DMS 273 (cell line): ENCODE data around the gene NRG2.

Experiments
- DNase-seq: peaks from one replicate; lab custom pipeline; 2025; ENCODE audit not compliant: unreplicated experiment; lab: John Stamatoyannopoulos, UW

Gene NRG2

DNA sequence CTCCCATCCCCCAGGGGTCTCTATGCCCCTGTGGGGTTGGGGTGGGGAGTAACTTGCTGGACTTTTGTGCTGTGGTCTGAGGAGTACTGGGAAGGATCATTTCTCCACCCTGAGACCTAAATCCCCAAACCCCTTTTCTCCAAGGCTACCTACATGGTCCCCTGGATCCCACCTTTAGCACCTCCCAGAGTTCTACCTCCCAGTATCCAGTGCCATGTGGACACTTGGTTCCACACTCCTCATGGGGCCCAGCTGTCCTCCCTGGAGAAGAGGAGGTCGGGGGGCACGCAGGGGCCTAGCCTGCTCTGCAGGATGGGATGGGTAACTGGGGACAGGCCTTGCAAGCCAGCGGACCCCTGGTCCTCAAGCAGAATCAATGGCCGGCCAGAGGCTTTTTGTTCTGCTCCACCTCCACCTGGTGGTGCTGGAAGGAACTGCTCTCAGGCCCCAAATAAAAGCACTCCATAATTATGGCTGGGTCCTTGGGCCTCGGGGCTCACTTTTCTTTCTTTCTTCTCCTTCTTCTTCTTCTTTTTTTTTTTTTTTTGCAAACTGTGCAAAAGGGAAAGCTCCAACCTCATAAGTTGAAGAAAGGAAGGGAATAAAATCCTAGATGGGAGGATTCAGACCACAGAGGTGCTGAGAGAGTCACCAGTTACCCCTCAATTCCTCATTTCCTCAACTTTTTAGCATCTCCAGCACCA lies 179.1 kb downstream of the NRG2 start:
- DNase-seq, result peak; percentile 82

- peak; percentile 70 for DNase-seq
Measured at GRCh38 chr5:139863361-139863760, 179.7 kb downstream of the NRG2 start.

DNA sequence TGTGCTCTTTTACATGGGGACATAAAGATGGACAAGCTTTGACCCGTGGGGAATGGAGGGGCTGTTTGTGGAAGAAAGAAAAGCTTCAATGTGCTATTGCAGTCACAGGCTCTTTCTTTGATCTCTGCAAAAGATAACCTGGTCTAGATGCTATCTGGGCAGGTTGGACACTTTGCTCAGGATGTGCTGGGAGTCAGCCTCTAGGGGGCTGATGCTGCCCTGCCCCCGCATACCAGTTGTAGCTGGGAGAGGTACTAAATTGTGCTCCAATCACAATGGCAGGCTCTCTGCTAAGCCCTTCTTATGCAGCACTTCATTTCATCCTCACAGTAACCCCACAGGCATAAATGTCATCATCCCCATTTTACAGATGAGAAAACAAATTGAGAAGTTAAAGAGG lies 180.3 kb downstream of the NRG2 start:
- peak; percentile 53 for DNase-seq

DNA sequence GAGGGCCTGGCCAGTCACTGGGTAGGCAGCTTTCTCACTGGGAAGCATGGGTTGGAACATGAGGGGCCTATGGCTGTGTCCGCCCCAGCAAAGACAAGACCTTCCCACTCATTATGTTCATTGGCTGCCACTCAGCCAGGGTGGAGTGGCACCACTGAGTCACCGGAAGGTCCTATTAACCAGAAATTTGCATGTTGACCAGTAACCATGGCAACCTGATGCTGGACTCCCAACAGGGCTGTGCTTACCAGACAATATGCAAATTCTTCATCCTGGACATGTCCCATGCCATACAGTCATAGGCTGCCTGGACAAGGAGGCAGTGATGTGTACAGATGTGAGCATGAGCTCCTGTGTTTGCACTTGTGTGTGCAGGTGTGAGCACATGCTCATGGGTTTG lies 180.8 kb downstream of the NRG2 start:
- no peak for DNase-seq

GRCh38 chr5:139861889-139862207 lies 181.3 kb downstream of the NRG2 start:
- no peak for DNase-seq

DNA sequence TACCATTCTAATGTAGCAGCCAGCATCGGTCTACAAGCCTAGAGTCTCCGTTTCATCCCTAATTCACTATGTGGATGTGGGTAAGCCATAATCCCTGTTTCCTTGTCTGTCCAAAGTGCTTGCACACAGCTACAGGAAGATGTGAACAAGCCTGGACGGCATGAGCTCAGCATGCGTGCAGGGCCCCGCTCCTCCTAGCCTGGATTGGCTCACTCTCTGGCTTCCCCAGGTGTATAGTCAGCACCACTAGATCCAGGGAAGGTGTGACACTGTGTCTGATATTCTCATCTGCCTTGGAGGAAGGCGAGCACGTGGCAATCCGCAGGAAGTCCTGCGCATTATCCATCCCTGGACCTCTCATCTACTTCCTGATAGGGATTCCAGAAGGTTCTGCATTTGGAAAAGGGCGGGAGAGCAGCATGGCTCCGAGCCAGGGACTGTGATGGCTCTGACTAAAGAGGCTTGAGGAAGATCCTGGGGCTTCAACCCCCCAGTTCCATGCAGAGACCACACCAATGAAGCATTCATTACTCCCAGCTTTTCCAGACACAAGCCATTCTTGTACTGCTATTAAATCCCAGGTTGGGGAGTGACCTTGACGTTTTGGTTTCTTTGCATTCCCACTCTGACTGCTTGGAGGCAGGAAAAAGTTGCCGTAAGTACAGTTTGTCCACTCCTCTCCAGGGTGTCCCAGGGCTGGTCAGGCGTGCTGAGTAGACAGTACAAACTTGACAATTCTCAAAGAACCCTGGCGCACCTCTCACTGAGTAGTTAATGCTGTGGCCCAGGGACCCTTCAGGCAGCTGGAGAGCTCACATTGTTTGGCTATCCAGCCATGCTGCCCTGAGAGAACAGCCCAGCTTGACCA lies 181.8 kb downstream of the NRG2 start:
- DNase-seq, result no peak

- no peak for DNase-seq
Measured at GRCh38 chr5:139859013-139859412, 184.1 kb downstream of the NRG2 start.

DNA sequence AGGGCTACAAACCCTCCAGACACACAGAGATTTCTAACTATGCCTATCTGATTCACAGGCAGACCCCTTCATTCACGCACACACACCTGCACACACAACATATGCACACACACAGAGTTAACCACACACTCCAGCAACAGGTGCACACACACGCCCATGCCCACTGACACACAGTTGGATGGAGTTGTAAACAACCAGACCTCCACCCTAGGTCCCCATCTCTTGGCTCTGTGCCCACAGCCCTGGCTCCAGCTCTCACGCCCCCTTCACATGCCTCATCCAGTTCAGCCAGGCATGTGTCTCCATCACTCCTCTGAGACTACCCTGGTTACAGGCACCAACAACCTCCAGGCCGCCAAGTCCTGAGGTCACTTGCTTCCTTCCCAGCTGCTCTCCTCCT lies 186.4 kb downstream of the NRG2 start:
- peak; percentile 27 for DNase-seq

- no peak for DNase-seq
Measured at GRCh38 chr5:139855946-139856540, 187.1 kb downstream of the NRG2 start.

DNA sequence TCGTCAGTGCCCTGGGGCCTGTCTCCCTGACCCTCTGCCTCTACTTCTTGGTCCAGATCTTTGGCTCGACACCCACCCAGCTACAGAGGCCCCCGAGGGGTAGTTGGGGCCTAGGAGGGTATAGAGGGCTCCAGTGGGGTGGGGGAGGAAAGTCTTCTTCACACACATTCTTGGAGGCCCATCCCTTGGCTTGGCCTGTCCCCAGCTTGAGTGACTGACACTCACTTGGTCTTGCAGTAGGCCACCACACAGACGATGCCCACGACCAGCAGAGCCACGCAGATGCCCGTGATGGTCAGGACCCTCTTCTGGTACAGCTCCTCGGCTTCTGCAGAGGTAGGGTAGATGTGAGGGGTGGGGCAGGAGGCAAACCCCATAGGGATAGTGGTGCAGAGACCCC lies 187.6 kb downstream of the NRG2 start:
- DNase-seq, result no peak

DNA sequence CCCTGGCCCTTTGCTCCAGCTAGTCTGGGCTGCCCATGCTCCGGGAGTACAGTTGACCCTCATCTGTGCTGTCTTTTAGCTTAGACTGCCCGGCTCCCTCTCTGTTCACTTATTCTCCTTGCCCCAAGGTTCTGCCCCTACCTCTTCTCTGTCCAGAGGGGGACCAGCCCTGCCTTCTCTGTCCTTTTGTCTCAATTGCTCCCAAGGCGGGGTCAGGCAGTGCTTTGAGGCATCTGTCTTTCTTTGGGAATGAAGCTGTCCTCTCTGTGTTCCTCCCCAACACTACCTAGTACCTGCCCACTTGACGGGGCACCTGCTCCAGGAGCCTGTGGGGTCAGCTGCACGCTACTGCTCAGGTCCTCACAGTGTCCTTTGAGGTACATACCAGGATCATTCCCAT lies 188.1 kb downstream of the NRG2 start:
- DNase-seq, result no peak

DNA sequence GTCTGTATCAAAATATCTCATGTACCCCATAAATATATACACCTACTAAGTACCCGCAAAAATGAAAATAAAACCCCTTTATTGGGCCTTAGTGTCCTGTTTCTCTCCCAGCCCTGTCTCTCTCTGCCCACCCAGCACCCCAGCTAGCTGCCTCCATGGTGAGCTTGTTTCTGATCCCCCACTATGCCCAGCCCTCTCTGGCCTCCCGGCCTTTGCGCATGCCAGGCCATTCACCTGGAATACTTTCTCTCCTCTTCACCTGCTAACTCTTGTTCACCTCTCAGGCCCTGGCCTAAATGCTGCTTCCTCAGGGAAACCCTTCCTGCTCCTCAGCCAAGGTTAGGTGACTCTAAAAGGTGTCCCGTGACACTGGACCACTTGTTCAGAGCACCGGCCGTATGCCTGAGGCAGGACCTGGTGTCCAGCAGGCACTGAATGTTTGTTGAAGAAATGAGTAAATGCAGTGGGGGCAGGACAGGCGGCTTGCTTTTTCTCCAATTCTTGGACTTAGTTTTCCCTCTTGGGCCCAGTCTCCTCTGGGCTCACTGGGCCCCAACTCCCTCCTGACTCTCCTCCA lies 189.0 kb downstream of the NRG2 start:
- no peak for DNase-seq

GRCh38 chr5:139852696-139853095 lies 190.4 kb downstream of the NRG2 start:
- no peak for DNase-seq

DNA sequence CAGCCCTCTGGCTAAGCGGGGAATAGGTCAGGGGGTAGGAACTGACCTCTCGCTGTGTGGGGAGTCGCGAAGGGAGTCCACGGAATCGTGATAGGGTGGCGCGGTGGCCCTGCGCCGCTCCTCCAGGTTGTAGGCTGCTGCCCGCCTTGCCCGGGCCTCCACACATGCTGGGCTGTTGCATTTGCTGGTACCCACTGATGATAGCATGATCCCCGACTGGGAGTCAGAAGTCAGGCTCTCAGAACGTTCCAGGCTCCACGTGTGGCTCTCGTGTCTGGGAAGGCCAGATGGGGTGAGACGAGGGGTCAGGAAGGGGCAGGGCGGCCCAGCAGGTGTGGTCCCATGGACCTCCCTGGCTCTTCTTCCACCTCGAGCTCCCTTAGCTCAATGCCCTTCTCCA lies 191.5 kb downstream of the NRG2 start:
- no peak for DNase-seq

GRCh38 chr5:139850423-139851016 lies 192.6 kb downstream of the NRG2 start:
- DNase-seq, result no peak

DNA sequence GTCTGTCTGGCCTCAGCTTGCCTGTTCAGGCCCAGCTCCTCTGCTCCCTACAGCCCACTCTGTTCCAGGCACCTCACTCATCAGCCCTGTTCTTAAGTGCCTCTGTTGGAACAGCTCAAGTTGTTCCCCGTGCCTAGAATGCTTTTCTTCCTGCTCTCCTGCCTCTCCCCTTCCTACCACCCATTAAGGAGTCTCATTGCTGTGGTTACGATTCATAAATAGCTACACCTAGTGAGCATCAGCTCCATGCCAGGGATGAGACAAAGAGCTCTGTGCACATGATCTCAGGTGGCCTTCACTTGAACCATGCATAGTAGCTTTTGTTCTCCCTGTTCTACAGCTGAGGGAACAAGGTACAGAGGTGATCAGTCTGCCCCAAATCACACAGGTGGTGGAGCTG lies 193.2 kb downstream of the NRG2 start:
- DNase-seq, result peak; percentile 34

- no peak for DNase-seq
Measured at GRCh38 chr5:139849501-139849900, 193.6 kb downstream of the NRG2 start.

DNA sequence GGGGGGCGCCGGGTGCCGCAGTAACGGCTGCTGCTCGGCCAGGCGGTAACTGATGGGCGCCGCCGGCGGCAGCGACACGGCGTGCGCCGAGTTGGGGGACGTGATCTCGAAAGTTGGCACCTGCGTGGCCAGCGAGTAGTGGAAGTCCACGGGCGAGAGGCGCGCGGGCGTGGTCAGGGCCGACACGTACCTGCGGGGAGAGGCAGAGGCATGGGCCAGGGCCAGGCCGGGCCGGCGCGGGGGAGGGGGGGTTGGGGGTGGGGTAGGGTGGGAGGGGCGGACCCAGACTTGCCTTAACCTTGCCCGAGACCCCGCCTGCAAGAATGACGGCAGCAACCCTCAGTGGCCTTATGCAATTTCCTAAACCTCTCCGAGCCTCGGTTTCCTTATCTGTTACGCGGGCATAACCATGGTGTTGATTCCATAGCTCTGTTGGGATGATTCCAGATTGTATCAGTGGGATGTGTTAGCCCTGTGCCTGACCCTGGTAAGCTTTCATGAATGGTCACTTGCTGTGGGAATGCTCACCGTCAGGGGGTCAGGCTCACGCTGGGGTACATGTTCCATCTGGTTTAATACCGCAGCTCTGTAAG lies 194.5 kb downstream of the NRG2 start:
- DNase-seq, result peak; percentile 33

GRCh38 chr5:139847790-139848507 lies 195.2 kb downstream of the NRG2 start:
- DNase-seq, result peak; percentile 91

DNA sequence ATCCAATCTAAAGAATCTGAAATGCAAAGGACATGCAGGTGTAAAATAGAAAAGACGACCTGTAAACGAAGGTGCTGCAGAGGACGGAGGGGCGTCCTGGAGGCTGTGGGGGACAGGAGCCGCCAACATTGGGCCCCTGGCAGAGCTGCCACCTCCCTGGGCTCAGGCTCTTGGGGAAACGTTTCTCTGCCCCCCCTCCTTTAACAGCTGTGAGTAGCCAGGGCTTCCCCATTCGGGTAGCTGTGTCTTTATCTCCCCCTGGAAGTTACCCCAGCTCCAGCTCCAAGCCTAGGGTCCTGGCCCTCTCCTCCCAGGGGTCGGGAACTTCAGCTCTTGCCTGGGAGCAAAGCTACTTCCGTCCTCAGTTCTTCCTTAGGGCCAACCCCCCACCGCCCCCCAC lies 196.0 kb downstream of the NRG2 start:
- DNase-seq, result no peak
